Sigmoid colon (tissue), 7 donors: ENCODE data around the gene CHIT1. TPM values are rescaled to one million over a fixed set of nuclear protein-coding genes. Genes with fewer than 3 reads are reported as not detected.

Experiments used
- DNase-seq: peaks from one replicate; pipeline ENCODE4 v3.0.0-alpha.2; 2019
- H3K27ac ChIP-seq, 4 donors: fragments of 200-600 bp; sonication (generic); one replicate each; pipeline ENCODE4 v1.5.1; 2016 to 2019; ENCODE audit warnings: mild to moderate bottlenecking in 1 of 4
- H3K27me3 ChIP-seq, 3 donors: fragments of 200-600 bp; sonication (generic); one replicate each; pipeline ENCODE4 v1.5.1; 2019; ENCODE audit warnings: mild to moderate bottlenecking in 1 of 3
- H3K36me3 ChIP-seq, 4 donors: fragments of 200-600 bp; sonication (generic); one replicate each; pipeline ENCODE4 v1.5.1; 2016 to 2019
- H3K4me1 ChIP-seq, 4 donors: fragments of 200-600 bp; sonication (generic); one replicate each; pipeline ENCODE4 v1.5.1; 2017 to 2019
- H3K4me3 ChIP-seq, 4 donors: fragments of 200-600 bp; sonication (generic); one replicate each; pipeline ENCODE4 v1.5.1; 2017 to 2019; ENCODE audit warnings: mild to moderate bottlenecking in 2 of 4, moderate library complexity in 1 of 4
- H3K9me3 ChIP-seq, 4 donors: fragments of 200-600 bp in 3 of 4; sonication (generic) in 3 of 4; one replicate each; pipeline versions ENCODE4 v1.5.1 to v1.6.1; 2013 to 2019
- EP300 ChIP-seq, 4 donors: sonication (generic); formaldehyde crosslinking; IDR thresholded peaks; one replicate each; pipeline ENCODE4 v1.6.1; 2017; ENCODE audit warnings: antibody characterized with exemption in 4 of 4
- POLR2A ChIP-seq, 2 donors: fragments of 450-650 bp; IDR thresholded peaks; one replicate each; pipeline ENCODE4 v1.6.1; 2016; ENCODE audit warnings: antibody characterized with exemption in 2 of 2, mild to moderate bottlenecking in 2 of 2, moderate library complexity in 2 of 2
- POLR2AphosphoS5 ChIP-seq, 4 donors: sonication (generic); formaldehyde crosslinking; IDR thresholded peaks; one replicate each; pipeline ENCODE4 v1.6.1; 2017; ENCODE audit warnings: antibody characterized with exemption in 4 of 4
- WGBS, 2 donors: extraction: QIAGEN DNeasy Blood & Tissue Kit; methylation state at CpG; one replicate each; pipeline ENCODE4 v1.1.7; 2013; 5-methylcytosine and 5-hydroxymethylcytosine counted together
- intact Hi-C: fragments of 100-400 bp; cut with DNase I; formaldehyde crosslinking; loops from one replicate; pipeline ENCODE4 v1.15.1; 2023
- polyA plus RNA-seq, 3 donors: library from polyadenylated mRNA; stranded (reverse); fragments of 200-250 nt; gene quantifications; one replicate each; pipeline ENCODE4 v1.2.3, GENCODE V29; 2013
- total RNA-seq, 4 donors: library from RNA; depleted of rRNA; stranded (reverse); fragments of >200 nt; gene quantifications; one replicate each; pipeline ENCODE4 v1.1.0, GENCODE V29; 2016
- TF ChIP-seq, protein P1 (sequence below), 4 experiments: fragments of 450-650 bp in 3 of 4; fragments of 200-600 bp in 1 of 4; IDR thresholded peaks; one replicate each; pipeline ENCODE4 v1.5.1; 2016 to 2019; ENCODE audit warnings: antibody characterized with exemption in 4 of 4, mild to moderate bottlenecking in 3 of 4, moderate library complexity in 2 of 4
- donor health status: healthy with polysubstance abuse.
- donor health status: Bipolar disorder and iron deficiency.
- donor health status: healthy.

The CHIT1 gene
- total and polyA plus RNA-seq, 7 donors, result 0.98 TPM; not detected in 6

GRCh38 chr1:203188686-203189232, 40.7 kb downstream of the CHIT1 start:
- WGBS, 2 donors, result 53 to 84% methylated on average over 4 of the region's 4 CpGs

GRCh38 chr1:203187689-203188264, 41.7 kb downstream of the CHIT1 start:
- peaks cover 0 to 3% (median 0%) of the 10 kb centered on the region in 4 donors for H3K9me3 ChIP-seq
- 78 to 93% methylated on average over 3 of the region's 3 CpGs for WGBS, 2 donors
- H3K4me1 ChIP-seq, result no peaks in the 10 kb centered on the region
- DNase-seq, result peak; percentile 0
- no peak for TF ChIP-seq POLR2AphosphoS5 (IDR thresholded peaks at IDR 0.05)
- intact Hi-C loops, result no loop called here
- no peaks in the 10 kb centered on the region for H3K27me3 ChIP-seq
- H3K36me3 ChIP-seq, result no peaks in the 10 kb centered on the region
- no peak overlapping the region for H3K27ac ChIP-seq
- no peak overlapping the region for H3K4me3 ChIP-seq

More at GRCh38 chr1:203188686-203189232, 40.7 kb downstream of the CHIT1 start:
- Histone ChIP-seq H3K9me3 (peaks cover 0 to 3% (median 0%) of the 10 kb centered on the region in 4 donors), H3K27me3 (no peaks in the 10 kb centered on the region), H3K4me3 (no peak overlapping the region), H3K4me1 (no peaks in the 10 kb centered on the region), H3K36me3 (no peaks in the 10 kb centered on the region), H3K27ac (no peak overlapping the region)
- intact Hi-C loops, result no loop called here
- TF ChIP-seq, protein P1, sequence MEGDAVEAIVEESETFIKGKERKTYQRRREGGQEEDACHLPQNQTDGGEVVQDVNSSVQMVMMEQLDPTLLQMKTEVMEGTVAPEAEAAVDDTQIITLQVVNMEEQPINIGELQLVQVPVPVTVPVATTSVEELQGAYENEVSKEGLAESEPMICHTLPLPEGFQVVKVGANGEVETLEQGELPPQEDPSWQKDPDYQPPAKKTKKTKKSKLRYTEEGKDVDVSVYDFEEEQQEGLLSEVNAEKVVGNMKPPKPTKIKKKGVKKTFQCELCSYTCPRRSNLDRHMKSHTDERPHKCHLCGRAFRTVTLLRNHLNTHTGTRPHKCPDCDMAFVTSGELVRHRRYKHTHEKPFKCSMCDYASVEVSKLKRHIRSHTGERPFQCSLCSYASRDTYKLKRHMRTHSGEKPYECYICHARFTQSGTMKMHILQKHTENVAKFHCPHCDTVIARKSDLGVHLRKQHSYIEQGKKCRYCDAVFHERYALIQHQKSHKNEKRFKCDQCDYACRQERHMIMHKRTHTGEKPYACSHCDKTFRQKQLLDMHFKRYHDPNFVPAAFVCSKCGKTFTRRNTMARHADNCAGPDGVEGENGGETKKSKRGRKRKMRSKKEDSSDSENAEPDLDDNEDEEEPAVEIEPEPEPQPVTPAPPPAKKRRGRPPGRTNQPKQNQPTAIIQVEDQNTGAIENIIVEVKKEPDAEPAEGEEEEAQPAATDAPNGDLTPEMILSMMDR (IDR thresholded peaks at IDR 0.05), result no peak
- TF ChIP-seq POLR2AphosphoS5 (IDR thresholded peaks at IDR 0.05) (no peak), EP300 (IDR thresholded peaks at IDR 0.05) (no peak), POLR2A (IDR thresholded peaks at IDR 0.05) (no peak)
- DNase-seq, result peak; percentile 3

GRCh38 chr1:203187304-203187685, 42.2 kb downstream of the CHIT1 start:
- TF ChIP-seq, protein P1 (IDR thresholded peaks at IDR 0.05), result no peak
- TF ChIP-seq POLR2AphosphoS5 (IDR thresholded peaks at IDR 0.05) (no peak), EP300 (IDR thresholded peaks at IDR 0.05) (no peak), POLR2A (IDR thresholded peaks at IDR 0.05) (no peak)
- 65 to 77% methylated on average over 7 of the region's 7 CpGs for WGBS, 2 donors
- DNase-seq, result peak; percentile 56
- intact Hi-C loops, result no loop called here
- no peaks in the 10 kb centered on the region for H3K27me3 ChIP-seq
- peaks cover 0 to 3% (median 0%) of the 10 kb centered on the region in 4 donors for H3K9me3 ChIP-seq
- no peaks in the 10 kb centered on the region for H3K4me1 ChIP-seq
- H3K27ac ChIP-seq, result no peak overlapping the region
- H3K36me3 ChIP-seq, result no peaks in the 10 kb centered on the region
- no peak overlapping the region for H3K4me3 ChIP-seq

DNA sequence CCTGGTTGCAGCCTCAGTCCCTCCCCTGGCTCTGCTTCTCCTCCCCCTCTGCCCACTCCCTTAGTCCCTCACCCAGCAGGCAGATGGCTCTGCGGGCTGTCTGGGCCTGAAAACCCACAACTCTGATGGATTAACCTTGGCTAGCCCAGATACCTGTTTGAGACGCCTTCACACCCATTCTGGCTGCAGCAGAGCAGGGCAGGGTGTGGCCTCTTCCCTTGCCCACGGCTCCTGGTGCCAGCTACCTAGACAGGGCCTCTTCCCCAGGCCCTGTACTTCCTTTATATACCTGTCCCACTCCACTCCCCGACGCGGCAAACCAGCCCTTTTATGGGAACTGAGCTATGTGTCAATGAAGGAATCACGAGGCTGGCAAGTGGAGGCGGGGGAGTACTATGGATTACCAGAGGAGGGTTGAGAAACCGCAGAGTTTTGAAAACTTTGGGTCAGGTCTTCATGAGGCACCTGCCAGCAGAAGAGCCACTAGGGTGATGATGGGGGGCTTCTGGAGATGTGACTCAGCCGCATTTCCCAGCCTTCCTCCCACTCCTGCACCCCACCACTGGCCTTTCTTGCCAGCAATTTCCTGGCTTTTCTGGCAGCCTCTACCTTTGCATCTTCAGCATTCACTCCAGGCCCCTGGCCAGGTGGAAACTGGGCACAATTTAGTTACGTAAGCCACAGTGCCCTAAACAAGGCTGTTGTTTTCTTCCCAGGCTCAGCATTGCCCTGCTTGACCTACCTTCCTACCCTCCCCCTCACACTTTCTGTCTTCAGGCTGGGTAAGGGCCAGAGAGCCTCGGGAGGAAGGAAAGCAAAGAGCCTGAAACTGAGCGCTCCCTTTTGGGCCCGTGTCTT, 42.8 kb downstream of the CHIT1 start, which contains the start of gene CHI3L1:
Gene CHI3L1, minus strand, starts transcription at position 259 of the 858 bp plus-strand sequence. Its CDS starts 81 bp downstream, at position 178.
- DNase-seq, result peak; percentile 64
- WGBS, 2 donors, result 35 to 48% methylated on average over 14 of the region's 14 CpGs
- Histone ChIP-seq H3K27ac (no peak within 1 kb of the TSS), H3K9me3 (peaks cover 0 to 3% (median 0%) of the 10 kb centered on the region in 4 donors), H3K4me1 (no peaks in the 10 kb centered on the region), H3K4me3 (no peak within 1 kb of the TSS), H3K36me3 (no peaks in the 10 kb centered on the region), H3K27me3 (no peaks in the 10 kb centered on the region)
- intact Hi-C loops, result no loop called here
- TF ChIP-seq, protein P1 (IDR thresholded peaks at IDR 0.05), result no peak
- TF ChIP-seq EP300 (IDR thresholded peaks at IDR 0.05), result no peak
- no peak for TF ChIP-seq POLR2A (IDR thresholded peaks at IDR 0.05)
- no peak for TF ChIP-seq POLR2AphosphoS5 (IDR thresholded peaks at IDR 0.05)

GRCh38 chr1:203186091-203186445, 43.4 kb downstream of the CHIT1 start:
- Histone ChIP-seq H3K36me3 (no peaks in the 10 kb centered on the region), H3K9me3 (peaks cover 0 to 3% (median 0%) of the 10 kb centered on the region in 4 donors), H3K4me3 (no peak overlapping the region), H3K4me1 (no peaks in the 10 kb centered on the region), H3K27ac (no peak overlapping the region), H3K27me3 (no peaks in the 10 kb centered on the region)
- no peak for TF ChIP-seq POLR2A (IDR thresholded peaks at IDR 0.05)
- TF ChIP-seq, protein P1 (IDR thresholded peaks at IDR 0.05), result no peak
- no peak for TF ChIP-seq POLR2AphosphoS5 (IDR thresholded peaks at IDR 0.05)
- no peak for TF ChIP-seq EP300 (IDR thresholded peaks at IDR 0.05)
- WGBS, 2 donors, result 61 to 78% methylated on average over 5 of the region's 5 CpGs
- peak; percentile 28 for DNase-seq
- intact Hi-C loops, result no loop called here
